MCF 10A (cell line): ENCODE data around the gene RRAD. TPM values are rescaled to one million over a fixed set of nuclear protein-coding genes. Genes with fewer than 3 reads are reported as not detected.
A peak's percentile ranks its signal among the peaks of the same experiment; 100 is the strongest.

Experiments used
- BruUV-seq: library from RNA; stranded (reverse); fragments of 400-500 nt; replicated peaks from 2 replicates; lab custom pipeline; 2021; lab: Mats Ljungman, UMichigan
- CTCF ChIA-PET: fragments of 300-600 bp; sonication (Branson Sonifier 250); formaldehyde crosslinking; extraction: SDS; loops from one replicate; lab custom pipeline; 2021; ENCODE audit warnings: antibody characterized with exemption, inconsistent platforms; lab: Yijun Ruan, JAX
- POLR2A ChIA-PET: fragments of 300-600, 350-650 bp; sonication (Branson Sonifier 250); formaldehyde crosslinking; extraction: SDS; loops from one replicate; lab custom pipeline; 2020; ENCODE audit warnings: antibody characterized with exemption, inconsistent platforms; lab: Yijun Ruan, JAX
- DNase-seq: peaks from one replicate; pipeline ENCODE4 v3.0.0-alpha.2; 2018; ENCODE audit not compliant: unreplicated experiment
- H3K27ac Mint-ChIP-seq: one replicate; pipeline ENCODE4 v1.8.0; 2022; ENCODE audit warnings: mild to moderate bottlenecking, low read depth, mixed read lengths; ENCODE audit not compliant: unreplicated experiment
- H3K27me3 Mint-ChIP-seq: one replicate; pipeline ENCODE4 v1.8.0; 2022; ENCODE audit warnings: mixed read lengths; ENCODE audit not compliant: insufficient read depth, unreplicated experiment
- H3K36me3 Mint-ChIP-seq: one replicate; pipeline ENCODE4 v1.8.0; 2022; ENCODE audit warnings: mild to moderate bottlenecking, moderate library complexity, mixed read lengths; ENCODE audit not compliant: insufficient read depth, unreplicated experiment
- H3K4me1 Mint-ChIP-seq: one replicate; pipeline ENCODE4 v1.8.0; 2022; ENCODE audit warnings: mixed read lengths; ENCODE audit not compliant: insufficient read depth, unreplicated experiment
- H3K4me3 Mint-ChIP-seq: one replicate; pipeline ENCODE4 v1.8.0; 2022; ENCODE audit warnings: mild to moderate bottlenecking, moderate library complexity, mixed read lengths; ENCODE audit not compliant: unreplicated experiment
- H3K9me3 Mint-ChIP-seq: one replicate; pipeline ENCODE4 v1.8.0; 2022; ENCODE audit warnings: mixed read lengths; ENCODE audit not compliant: unreplicated experiment
- intact Hi-C: fragments of 100-400 bp; cut with micrococcal nuclease; formaldehyde crosslinking; loops from 2 replicates; pipeline ENCODE4 v1.14.1; 2022
- total RNA-seq: library from RNA; stranded (reverse); gene quantifications from 2 replicates; pipeline ENCODE4 v1.2.3, GENCODE V29; 2022
- TF ChIP-seq, protein P1 (sequence below): fragments of 200-600 bp; IDR thresholded peaks from one replicate; pipeline ENCODE4 v1.8.0; 2022; ENCODE audit warnings: antibody characterized with exemption, mild to moderate bottlenecking; ENCODE audit not compliant: unreplicated experiment

RRAD gene
- total RNA-seq, 1 experiment from 2014 or later, result not detected

DNA sequence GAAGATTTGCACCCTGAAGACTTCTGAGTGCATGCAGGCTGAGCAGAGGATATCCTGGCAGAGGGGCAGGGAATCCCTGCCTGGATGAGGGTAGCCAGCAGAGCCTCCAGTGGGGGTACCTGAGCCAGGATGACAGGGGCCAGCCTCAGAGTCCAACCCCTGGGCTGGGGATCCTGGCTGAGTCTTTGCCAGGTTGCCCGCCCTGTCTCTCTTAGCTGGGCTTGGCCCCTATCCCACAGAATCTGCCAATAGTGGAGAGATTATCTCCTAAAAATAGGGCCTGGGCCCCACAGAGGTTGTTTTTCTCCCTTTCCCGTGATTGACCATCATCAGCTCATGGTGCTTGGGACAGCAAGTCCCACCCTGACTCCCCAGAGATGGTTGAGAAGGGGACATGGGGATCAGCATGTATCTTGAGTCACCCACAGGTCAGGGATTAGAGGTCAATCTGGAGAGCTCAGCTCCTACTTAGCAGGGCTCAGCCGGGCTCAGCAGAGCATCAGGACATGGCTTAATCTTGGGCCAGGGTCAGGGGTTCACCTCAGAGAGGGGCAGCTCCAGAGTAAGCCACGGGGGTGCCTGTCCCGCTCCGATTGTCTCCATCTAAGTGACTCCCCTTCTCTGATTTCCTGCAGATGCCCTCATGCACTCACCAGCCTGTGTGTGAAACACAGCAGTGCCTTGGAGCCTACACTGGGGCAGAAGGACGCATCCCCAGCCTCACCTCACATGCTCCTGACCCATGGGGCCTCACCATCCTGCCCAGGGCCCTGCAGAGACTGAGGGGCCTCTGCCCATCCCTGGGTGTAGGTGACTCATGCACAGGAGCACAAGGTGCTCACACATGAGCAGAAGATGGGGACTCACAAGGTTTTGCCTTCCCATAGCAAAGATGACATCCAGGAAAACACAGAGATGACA lies 18.2 kb downstream of the RRAD start:
- H3K4me1 Mint-ChIP-seq, result peaks cover 14% of the 10 kb centered on the region
- H3K27me3 Mint-ChIP-seq, result no peaks in the 10 kb centered on the region
- POLR2A ChIA-PET, result no interaction called here
- H3K4me3 Mint-ChIP-seq, result no peak overlapping the region
- H3K36me3 Mint-ChIP-seq, result no peaks in the 10 kb centered on the region
- DNase-seq, result no peak
- intact Hi-C loops, result no loop called here
- TF ChIP-seq, protein P1, sequence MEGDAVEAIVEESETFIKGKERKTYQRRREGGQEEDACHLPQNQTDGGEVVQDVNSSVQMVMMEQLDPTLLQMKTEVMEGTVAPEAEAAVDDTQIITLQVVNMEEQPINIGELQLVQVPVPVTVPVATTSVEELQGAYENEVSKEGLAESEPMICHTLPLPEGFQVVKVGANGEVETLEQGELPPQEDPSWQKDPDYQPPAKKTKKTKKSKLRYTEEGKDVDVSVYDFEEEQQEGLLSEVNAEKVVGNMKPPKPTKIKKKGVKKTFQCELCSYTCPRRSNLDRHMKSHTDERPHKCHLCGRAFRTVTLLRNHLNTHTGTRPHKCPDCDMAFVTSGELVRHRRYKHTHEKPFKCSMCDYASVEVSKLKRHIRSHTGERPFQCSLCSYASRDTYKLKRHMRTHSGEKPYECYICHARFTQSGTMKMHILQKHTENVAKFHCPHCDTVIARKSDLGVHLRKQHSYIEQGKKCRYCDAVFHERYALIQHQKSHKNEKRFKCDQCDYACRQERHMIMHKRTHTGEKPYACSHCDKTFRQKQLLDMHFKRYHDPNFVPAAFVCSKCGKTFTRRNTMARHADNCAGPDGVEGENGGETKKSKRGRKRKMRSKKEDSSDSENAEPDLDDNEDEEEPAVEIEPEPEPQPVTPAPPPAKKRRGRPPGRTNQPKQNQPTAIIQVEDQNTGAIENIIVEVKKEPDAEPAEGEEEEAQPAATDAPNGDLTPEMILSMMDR, result no peak
- no peaks in the 10 kb centered on the region for H3K9me3 Mint-ChIP-seq
- CTCF ChIA-PET, result interaction anchor here (0.5 to 5.1 kb wide), 5 partner anchors 11 to 40 kb away, joined by 3 to 30 read pairs (median 4); partner anchors contain the start of gene CDH16
- no TSS peak for BruUV-seq
- no peak overlapping the region for H3K27ac Mint-ChIP-seq

DNA sequence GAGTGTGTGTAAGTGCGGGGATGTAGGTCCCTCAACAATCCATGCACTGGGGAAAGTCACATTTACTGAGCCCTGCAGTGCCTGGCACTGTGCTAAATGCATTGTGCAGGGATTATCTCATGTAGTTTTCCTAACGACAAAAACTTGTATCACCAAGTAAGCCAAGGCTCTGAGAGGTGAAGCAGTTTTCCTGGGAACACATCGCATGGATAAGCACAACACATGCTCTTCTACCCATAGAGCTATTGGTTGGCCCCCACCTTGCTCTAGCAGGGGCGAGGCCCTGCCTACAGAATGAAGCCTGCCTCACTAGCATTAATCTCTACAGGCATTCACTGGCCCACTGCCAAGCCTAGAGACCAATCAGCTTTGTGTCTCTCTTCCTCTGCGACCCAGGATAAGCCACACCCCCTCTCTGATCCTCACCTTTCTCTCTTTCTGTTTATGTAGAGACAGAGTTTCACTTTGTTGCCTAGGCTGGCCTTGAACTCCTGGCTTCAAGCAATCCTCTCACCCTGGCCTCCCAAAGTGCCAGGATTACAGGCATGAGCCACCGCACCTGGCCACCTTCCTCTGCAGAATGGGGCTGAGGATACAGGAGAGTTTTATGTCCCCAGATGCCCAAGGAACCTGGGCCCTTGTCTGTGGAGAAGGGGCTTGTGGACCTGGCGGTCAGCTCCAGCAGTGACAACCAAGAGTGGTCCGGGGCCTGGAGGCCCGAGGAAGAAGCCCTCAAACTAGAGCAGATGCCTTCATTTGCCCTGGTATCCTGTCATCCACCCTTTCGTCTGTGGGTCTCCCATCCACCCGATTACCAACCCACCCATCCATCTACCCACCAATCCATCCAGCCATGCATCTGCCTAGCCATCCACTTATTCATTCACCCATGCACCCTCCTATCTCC lies 19.4 kb downstream of the RRAD start:
- H3K4me3 Mint-ChIP-seq, result no peak overlapping the region
- POLR2A ChIA-PET, result interaction anchor here (0.6 to 1.2 kb wide), 4 partner anchors 22 to 341 kb away, joined by 3 read pairs; no protein-coding TSS in a partner anchor
- CTCF ChIA-PET, result interaction anchor here (1.2 to 5.1 kb wide), 4 partner anchors 11 to 65 kb away, joined by 3 to 30 read pairs (median 4); partner anchors contain the start of gene CDH16

DNA sequence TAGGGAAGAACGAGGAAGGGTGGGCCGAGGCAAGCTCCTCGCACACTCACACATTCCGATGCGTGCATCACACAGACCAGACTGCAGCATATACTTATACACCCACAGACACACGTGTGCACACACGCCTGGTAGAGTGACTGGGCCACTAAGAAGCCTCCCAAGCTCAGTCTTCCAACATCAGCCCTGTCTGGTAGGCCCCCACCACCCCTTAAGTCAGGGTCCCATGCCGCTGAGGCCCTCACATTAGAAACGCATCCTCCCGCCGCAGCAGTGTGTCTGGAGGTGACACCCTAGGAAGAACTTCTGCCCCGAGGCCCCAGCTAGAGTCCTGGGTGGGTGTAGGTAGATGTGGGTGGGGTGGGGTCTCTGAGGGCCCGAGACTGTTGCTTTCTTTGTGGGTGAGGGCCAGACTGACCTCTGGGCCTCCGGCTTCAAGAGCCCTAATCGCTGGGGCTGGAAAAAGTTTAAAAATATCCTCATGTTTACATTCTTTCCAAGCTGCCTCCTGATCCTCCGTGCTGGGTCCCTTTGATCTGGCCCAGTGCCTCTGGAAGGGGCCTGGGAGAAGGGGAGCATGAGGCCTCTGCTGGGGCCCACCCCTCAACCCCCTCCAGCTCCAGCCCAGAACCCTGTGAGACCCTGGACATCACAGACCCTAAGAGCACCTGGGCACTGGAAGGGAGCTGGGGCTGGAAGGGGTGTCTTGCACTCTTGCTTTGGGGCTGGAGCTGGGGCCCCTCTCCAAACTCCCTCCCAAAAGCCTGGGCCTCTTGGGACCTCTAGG lies 20.3 kb downstream of the RRAD start:
- Mint-ChIP-seq H3K4me3 (no peak overlapping the region), H3K27me3 (no peaks in the 10 kb centered on the region), H3K9me3 (no peaks in the 10 kb centered on the region), H3K4me1 (peaks cover 7% of the 10 kb centered on the region), H3K27ac (no peak overlapping the region), H3K36me3 (no peaks in the 10 kb centered on the region)
- POLR2A ChIA-PET, result interaction anchor here (0.8 to 1.2 kb wide), 2 partner anchors 25 to 31 kb away, joined by 3 read pairs; no protein-coding TSS in a partner anchor
- BruUV-seq, result no TSS peak
- no peak for DNase-seq
- TF ChIP-seq, protein P1, result no peak
- CTCF ChIA-PET, result interaction anchor here (0.7 to 5.1 kb wide), 7 partner anchors 10 to 32 kb away, joined by 3 to 30 read pairs (median 4); partner anchors contain the start of gene CDH16
- intact Hi-C loops, result no loop called here

More for the DNA sequence above, 19.4 kb downstream of the RRAD start:
- DNase-seq, result peak; percentile 61
- no peaks in the 10 kb centered on the region for H3K9me3 Mint-ChIP-seq
- no peaks in the 10 kb centered on the region for H3K27me3 Mint-ChIP-seq
- H3K4me1 Mint-ChIP-seq, result peaks cover 4% of the 10 kb centered on the region
- no peaks in the 10 kb centered on the region for H3K36me3 Mint-ChIP-seq
- intact Hi-C loops, result no loop called here
- BruUV-seq, result no TSS peak
- H3K27ac Mint-ChIP-seq, result no peak overlapping the region
- TF ChIP-seq, protein P1, result no peak
